Karpas-422 (cell line): ENCODE data around the gene ADAMTS9. TPM values are rescaled to one million over a fixed set of nuclear protein-coding genes. Genes with fewer than 3 reads are reported as not detected.
A peak's percentile ranks its signal among the peaks of the same experiment; 100 is the strongest.

Experiments used
- DNase-seq: peaks from one replicate; pipeline ENCODE4 v3.0.0-alpha.2; 2015
- H2AFZ ChIP-seq: fragments of 200-600 bp; sonication (generic); 2 replicates; pipeline ENCODE4 v1.6.1; 2014; ENCODE audit warnings: antibody characterized with exemption, low read length, mixed read lengths
- H3K27ac ChIP-seq: fragments of 200-600 bp; sonication (generic); 2 replicates; pipeline ENCODE4 v1.5.1; 2014; ENCODE audit warnings: mild to moderate bottlenecking, low read length, moderate library complexity
- H3K27me3 ChIP-seq: fragments of 200-600 bp; sonication (generic); 2 replicates; pipeline ENCODE4 v1.6.1; 2014; ENCODE audit warnings: low read length, mixed read lengths
- H3K36me3 ChIP-seq: fragments of 200-600 bp; sonication (generic); 2 replicates; pipeline ENCODE4 v1.6.1; 2014; ENCODE audit warnings: low read length, mixed read lengths; ENCODE audit not compliant: insufficient read depth
- H3K4me1 ChIP-seq: fragments of 200-600 bp; sonication (generic); 2 replicates; pipeline ENCODE4 v1.6.1; 2014; ENCODE audit warnings: mild to moderate bottlenecking, low read length, mixed read lengths
- H3K4me2 ChIP-seq: fragments of 200-600 bp; sonication (generic); 2 replicates; pipeline ENCODE4 v1.6.1; 2014; ENCODE audit warnings: low read length, low read depth, mild to moderate bottlenecking; ENCODE audit not compliant: poor library complexity, severe bottlenecking
- H3K4me3 ChIP-seq: fragments of 200-600 bp; sonication (generic); 2 replicates; pipeline ENCODE4 v1.5.1; 2014; ENCODE audit warnings: mild to moderate bottlenecking, antibody characterized with exemption, low read length, mixed read lengths
- H3K79me2 ChIP-seq: fragments of 200-600 bp; sonication (generic); 2 replicates; pipeline ENCODE4 v1.6.1; 2014; ENCODE audit warnings: mild to moderate bottlenecking, low read length, mixed read lengths
- H3K9ac ChIP-seq: fragments of 200-600 bp; sonication (generic); 2 replicates; pipeline ENCODE4 v1.6.0; 2014; ENCODE audit warnings: low read length
- H3K9me2 ChIP-seq: fragments of 200-600 bp; sonication (generic), shearing (Covaris generic); replicated peaks from 2 replicates; pipeline ENCODE4 v1.6.0; 2014; ENCODE audit warnings: mild to moderate bottlenecking, low read length, moderate library complexity; ENCODE audit not compliant: insufficient read depth
- H3K9me3 ChIP-seq: fragments of 300-700, 200-600 bp; sonication (generic); 2 replicates; pipeline ENCODE4 v1.6.1; 2014; ENCODE audit warnings: low read length, mixed read lengths
- H4K20me1 ChIP-seq: fragments of 200-600 bp; sonication (generic); 2 replicates; pipeline ENCODE4 v1.6.1; 2014; ENCODE audit warnings: mild to moderate bottlenecking, antibody characterized with exemption, low read length, low read depth; ENCODE audit not compliant: insufficient read depth
- total RNA-seq: library from RNA; depleted of rRNA; stranded (reverse); fragments of >200 nt; shearing (Covaris generic); gene quantifications from 2 replicates; pipeline ENCODE4 v1.2.3, GENCODE V29; 2014; ENCODE audit warnings: low replicate concordance

Gene ADAMTS9
- total RNA-seq, 1 experiment from 2014 or later = not detected

GRCh38 chr3:64539451-64540196 is 148.2 kb downstream of the ADAMTS9 start:
- Histone ChIP-seq H3K27me3 (no peaks in the 10 kb centered on the region), H3K9me2 (no peaks in the 10 kb centered on the region), H4K20me1 (no peaks in the 10 kb centered on the region), H2AFZ (no peak overlapping the region), H3K4me3 (no peak overlapping the region), H3K9ac (no peak overlapping the region), H3K4me1 (no peaks in the 10 kb centered on the region), H3K79me2 (no peaks in the 10 kb centered on the region), H3K9me3 (no peaks in the 10 kb centered on the region), H3K4me2 (no peak overlapping the region), H3K27ac (no peak overlapping the region), H3K36me3 (no peaks in the 10 kb centered on the region)
- no peak for DNase-seq

DNA sequence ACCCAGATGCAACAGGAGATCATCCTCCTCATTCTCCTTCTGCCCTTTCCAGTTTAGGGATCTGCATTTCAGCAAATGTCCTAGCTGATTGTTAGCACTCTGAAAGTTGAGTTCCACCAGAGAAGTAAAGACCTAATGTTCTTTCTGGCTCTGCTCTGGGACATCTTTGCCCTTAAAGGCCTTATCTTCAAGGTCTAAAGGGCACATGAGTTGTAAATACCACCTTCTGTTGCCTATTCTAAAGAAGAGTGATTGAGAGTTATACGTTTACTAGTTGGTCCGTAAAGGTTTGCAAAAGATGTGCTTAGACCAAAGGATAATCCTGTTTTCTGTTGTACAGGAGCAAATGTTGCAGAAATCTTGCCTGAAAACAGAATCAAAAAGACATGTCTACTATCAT is 151.6 kb downstream of the ADAMTS9 start:
- Histone ChIP-seq H2AFZ (no peak overlapping the region), H3K9me2 (no peaks in the 10 kb centered on the region), H4K20me1 (no peaks in the 10 kb centered on the region), H3K27me3 (no peaks in the 10 kb centered on the region), H3K4me3 (no peak overlapping the region), H3K9me3 (no peaks in the 10 kb centered on the region), H3K4me2 (no peak overlapping the region), H3K36me3 (no peaks in the 10 kb centered on the region), H3K4me1 (no peaks in the 10 kb centered on the region), H3K9ac (no peak overlapping the region), H3K27ac (no peak overlapping the region), H3K79me2 (no peaks in the 10 kb centered on the region)
- no peak for DNase-seq

DNA sequence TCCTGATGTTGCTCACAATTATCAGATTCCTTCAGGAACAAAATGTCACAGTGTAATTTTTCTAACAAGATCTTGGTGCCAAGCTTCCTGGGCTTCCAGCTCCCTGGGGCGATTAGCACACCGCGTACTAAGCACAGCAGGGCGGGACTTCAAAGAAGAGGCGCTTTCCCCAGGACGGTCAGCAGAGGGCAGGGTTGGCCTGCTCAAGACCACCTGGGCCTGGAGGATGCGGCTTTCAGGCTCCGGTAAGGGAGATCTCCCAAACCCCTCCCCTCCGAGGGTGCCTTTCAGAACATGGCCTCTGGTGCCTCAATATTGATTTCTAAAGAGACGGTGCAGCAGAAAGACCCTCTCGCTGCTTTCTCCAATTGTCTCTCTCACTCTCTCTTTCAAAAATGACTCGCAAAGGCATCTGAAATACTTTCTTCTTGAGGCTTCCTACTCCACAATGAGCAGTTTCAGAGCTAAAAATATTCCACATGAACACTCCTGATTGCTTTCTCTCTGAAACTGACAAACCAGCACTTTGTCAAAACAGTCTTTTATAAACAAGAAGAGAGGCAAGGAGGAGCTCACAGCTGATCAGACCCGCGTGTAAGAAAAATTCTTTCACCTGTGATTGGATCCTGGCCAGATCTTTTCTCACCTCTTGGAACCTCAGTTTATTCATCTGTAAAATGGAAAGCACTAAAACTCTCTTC is 154.0 kb downstream of the ADAMTS9 start:
- Histone ChIP-seq H3K27ac (no peak overlapping the region), H3K27me3 (no peaks in the 10 kb centered on the region), H4K20me1 (no peaks in the 10 kb centered on the region), H3K79me2 (no peaks in the 10 kb centered on the region), H3K9me2 (no peaks in the 10 kb centered on the region), H2AFZ (no peak overlapping the region), H3K36me3 (no peaks in the 10 kb centered on the region), H3K4me2 (no peak overlapping the region), H3K9ac (no peak overlapping the region), H3K4me1 (no peaks in the 10 kb centered on the region), H3K4me3 (no peak overlapping the region), H3K9me3 (no peaks in the 10 kb centered on the region)
- DNase-seq = peak; percentile 86

DNA sequence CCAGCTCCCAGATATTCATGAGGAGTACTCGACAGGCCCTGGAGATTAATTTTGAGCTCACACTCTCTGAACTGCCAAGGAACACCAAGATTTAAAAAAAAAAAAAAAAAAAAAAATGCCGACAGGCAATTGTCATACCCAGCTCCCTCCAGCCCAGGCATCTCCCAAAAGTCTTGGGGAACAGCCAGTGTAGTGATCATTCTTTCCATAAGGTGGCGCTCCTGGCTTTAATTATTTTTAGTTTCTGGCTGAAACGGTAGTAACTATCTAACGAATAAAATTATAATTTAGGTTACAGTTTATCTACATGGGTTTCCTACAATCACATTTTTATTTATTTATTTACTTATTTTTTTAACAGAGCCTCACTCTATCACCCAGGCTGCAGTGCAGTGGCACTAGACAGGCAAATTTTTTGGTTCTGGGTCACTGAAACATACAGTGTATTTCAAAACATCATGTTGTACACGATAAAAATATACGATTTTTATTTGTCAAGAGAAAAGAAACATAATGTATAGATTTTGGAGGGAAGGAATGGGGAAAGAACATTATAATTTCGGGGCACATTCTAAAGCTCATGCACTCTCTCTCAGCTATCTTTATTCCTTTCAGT is 157.3 kb downstream of the ADAMTS9 start:
- H3K4me2 ChIP-seq = no peak overlapping the region
- H3K9me2 ChIP-seq = no peaks in the 10 kb centered on the region
- H3K27ac ChIP-seq = no peak overlapping the region
- H3K9me3 ChIP-seq = no peaks in the 10 kb centered on the region
- no peak overlapping the region for H3K4me3 ChIP-seq
- H3K36me3 ChIP-seq = no peaks in the 10 kb centered on the region
- no peaks in the 10 kb centered on the region for H4K20me1 ChIP-seq
- H2AFZ ChIP-seq = no peak overlapping the region
- DNase-seq = peak; percentile 80
- no peaks in the 10 kb centered on the region for H3K27me3 ChIP-seq
- H3K79me2 ChIP-seq = no peaks in the 10 kb centered on the region
- H3K9ac ChIP-seq = no peak overlapping the region
- no peaks in the 10 kb centered on the region for H3K4me1 ChIP-seq

DNA sequence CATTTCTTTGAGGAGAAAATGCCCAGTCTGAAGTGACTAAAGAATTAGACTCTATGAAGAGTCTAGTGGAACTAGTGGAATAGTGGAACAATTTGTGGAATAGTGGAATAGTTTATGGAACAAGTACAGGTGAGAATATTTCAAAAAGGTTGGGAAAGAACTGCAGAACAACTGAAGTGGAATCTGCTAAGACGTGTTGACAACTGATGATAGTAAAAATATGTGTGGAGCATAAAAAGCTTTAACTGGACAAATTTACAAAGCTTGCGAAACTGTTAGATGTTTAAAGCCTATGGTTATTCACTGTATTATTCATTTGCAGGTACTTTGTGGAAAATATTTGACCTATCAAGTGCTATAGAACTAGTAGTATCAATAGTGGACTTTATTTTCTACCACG is 164.5 kb downstream of the ADAMTS9 start:
- Histone ChIP-seq H3K9ac (no peak overlapping the region), H3K9me3 (peaks cover 6% of the 10 kb centered on the region; the same call in 1 of the 2 replicates), H4K20me1 (no peaks in the 10 kb centered on the region), H3K9me2 (no peaks in the 10 kb centered on the region), H3K4me3 (no peak overlapping the region), H3K79me2 (no peaks in the 10 kb centered on the region), H3K4me1 (no peaks in the 10 kb centered on the region), H3K27ac (no peak overlapping the region), H3K36me3 (no peaks in the 10 kb centered on the region), H3K4me2 (no peak overlapping the region), H3K27me3 (no peaks in the 10 kb centered on the region), H2AFZ (no peak overlapping the region)
- no peak for DNase-seq

DNA sequence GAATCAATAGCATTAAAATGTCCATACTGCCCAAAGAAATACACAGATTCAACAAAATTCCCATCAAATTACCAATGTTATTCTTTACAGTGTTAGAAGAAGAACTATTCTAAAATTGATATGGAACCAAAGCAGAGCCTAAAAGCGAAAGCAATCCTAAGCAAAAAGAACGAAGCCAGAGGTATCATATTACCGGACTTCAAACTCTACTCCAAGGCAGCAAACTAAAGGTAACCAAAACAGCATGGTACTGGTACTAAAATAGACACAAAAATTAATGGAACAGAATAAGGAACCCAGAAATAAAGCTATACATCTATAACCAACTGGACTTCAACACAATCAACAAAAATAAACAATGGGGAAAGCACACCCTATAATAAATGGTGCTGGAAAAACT is 167.5 kb downstream of the ADAMTS9 start:
- H3K9me2 ChIP-seq = no peaks in the 10 kb centered on the region
- no peaks in the 10 kb centered on the region for H3K79me2 ChIP-seq
- no peaks in the 10 kb centered on the region for H4K20me1 ChIP-seq
- no peak overlapping the region for H3K4me3 ChIP-seq
- no peak overlapping the region for H3K9ac ChIP-seq
- no peak for DNase-seq
- no peaks in the 10 kb centered on the region; the same call in 1 of the 2 replicates for H3K27me3 ChIP-seq
- H3K4me2 ChIP-seq = no peak overlapping the region
- no peak overlapping the region for H2AFZ ChIP-seq
- H3K4me1 ChIP-seq = no peaks in the 10 kb centered on the region
- H3K36me3 ChIP-seq = no peaks in the 10 kb centered on the region
- no peak overlapping the region for H3K27ac ChIP-seq
- peaks cover 6% of the 10 kb centered on the region; the same call in 1 of the 2 replicates for H3K9me3 ChIP-seq

- no peaks in the 10 kb centered on the region; the same call in 1 of the 2 replicates for H3K27me3 ChIP-seq
- no peak overlapping the region for H2AFZ ChIP-seq
- H3K4me2 ChIP-seq = no peak overlapping the region
- H3K4me1 ChIP-seq = no peaks in the 10 kb centered on the region
- no peaks in the 10 kb centered on the region for H4K20me1 ChIP-seq
- no peaks in the 10 kb centered on the region for H3K79me2 ChIP-seq
- no peak overlapping the region for H3K9ac ChIP-seq
- no peak overlapping the region for H3K27ac ChIP-seq
- H3K9me3 ChIP-seq = peaks cover 6% of the 10 kb centered on the region; the same call in 1 of the 2 replicates
- no peaks in the 10 kb centered on the region for H3K9me2 ChIP-seq
- no peak overlapping the region for H3K4me3 ChIP-seq
- no peaks in the 10 kb centered on the region for H3K36me3 ChIP-seq
- no peak for DNase-seq
These were observed 168.8 kb downstream of the ADAMTS9 start for GRCh38 chr3:64518950-64519349.

- no peaks in the 10 kb centered on the region for H4K20me1 ChIP-seq
- no peaks in the 10 kb centered on the region for H3K9me2 ChIP-seq
- peaks cover 3% of the 10 kb centered on the region; the same call in 1 of the 2 replicates for H3K9me3 ChIP-seq
- no peaks in the 10 kb centered on the region for H3K36me3 ChIP-seq
- no peaks in the 10 kb centered on the region; the same call in 1 of the 2 replicates for H3K27me3 ChIP-seq
- no peak overlapping the region for H3K4me3 ChIP-seq
- H3K4me1 ChIP-seq = no peaks in the 10 kb centered on the region
- DNase-seq = no peak
- H3K9ac ChIP-seq = no peak overlapping the region
- no peak overlapping the region for H2AFZ ChIP-seq
- no peak overlapping the region for H3K4me2 ChIP-seq
- no peaks in the 10 kb centered on the region for H3K79me2 ChIP-seq
- H3K27ac ChIP-seq = no peak overlapping the region
These were observed 169.3 kb downstream of the ADAMTS9 start for GRCh38 chr3:64518496-64518895.
